HG03354 (cell line): ENCODE data around the gene FNDC1.
"Not testable (repeated sequence)": the region's sequence is repeated elsewhere in the genome, so short reads cannot be mapped to it uniquely, and the experiment has no call there.

Source experiments
- ATAC-seq: cut with Tn5 transposase; IDR thresholded peaks from one replicate; pipeline ENCODE4 v1.9.1; 2021; ENCODE audit warnings: mild to moderate bottlenecking; ENCODE audit not compliant: unreplicated experiment, poor library complexity, severe bottlenecking

The FNDC1 gene

GRCh38 chr6:159249752-159250151, 80.6 kb downstream of the FNDC1 start:
- ATAC-seq = no peak

DNA sequence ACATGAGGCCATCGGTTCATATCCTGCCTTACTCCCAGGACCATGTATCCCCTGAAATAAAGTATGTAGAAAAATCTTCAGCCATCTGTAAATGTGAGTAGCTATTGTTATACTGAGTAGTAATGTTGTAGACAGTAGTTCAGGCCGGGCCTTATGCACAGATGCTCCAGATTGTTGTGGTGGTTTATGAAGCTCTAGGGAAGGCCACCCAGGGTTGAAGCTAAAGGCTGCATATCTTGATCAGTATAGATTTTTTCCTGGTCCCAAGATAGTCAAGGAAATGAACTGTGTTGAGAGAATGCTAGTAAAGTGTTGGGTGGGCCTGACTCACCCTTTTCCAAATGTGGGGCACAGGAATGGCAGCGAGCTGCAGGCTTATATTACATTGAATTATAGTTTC, 81.4 kb downstream of the FNDC1 start:
- ATAC-seq = no peak

DNA sequence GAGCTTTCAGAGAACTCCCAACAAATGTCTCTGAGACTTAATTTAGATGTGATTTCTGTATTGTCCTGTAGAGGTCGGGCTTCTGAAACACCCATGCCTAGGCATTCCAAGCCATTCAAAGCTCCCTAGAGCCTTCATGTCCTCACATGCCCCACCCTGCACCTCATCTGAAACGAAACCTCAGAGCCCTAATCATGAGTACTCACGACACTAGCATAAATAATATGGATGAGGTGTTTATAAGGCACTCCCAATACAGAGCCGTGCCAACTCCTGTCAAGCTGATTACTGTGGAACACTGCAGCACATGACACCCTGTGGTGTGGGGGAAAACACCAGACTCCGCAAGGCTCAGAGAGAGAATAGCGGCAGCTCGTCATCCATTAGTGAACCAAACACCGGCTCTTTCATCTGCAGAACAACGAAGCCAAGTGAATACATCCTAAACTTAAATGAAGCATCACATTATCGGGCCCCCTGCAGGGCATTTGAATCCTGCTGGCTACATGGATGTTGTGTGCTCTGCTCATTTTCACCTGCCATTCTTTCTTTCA, 83.8 kb downstream of the FNDC1 start:
- ATAC-seq = no peak

GRCh38 chr6:159254186-159254585, 85.0 kb downstream of the FNDC1 start:
- no peak for ATAC-seq

DNA sequence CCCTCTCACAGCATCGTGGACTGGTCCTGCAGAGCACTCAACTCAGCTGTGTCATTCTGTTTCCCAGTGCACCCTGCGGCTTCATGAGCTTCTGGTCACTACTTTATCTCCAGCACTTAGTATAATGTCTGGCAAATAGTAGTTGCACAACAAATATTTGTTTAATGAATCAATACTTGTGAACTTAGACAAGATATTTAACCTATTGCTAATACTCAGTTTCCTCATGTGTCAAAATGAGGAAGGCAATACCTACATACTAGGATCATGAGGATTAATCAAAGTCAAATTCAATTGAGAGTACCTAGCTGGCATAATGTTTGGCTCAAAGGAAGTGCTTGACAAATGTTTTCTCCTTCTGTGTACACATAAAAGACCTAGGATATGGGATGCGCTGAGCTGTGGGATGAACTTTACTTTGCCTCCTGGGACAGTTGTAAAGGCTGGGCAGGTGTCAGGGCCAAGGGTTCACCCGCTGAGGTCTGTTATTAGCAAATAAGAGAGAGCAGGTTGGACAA, 86.3 kb downstream of the FNDC1 start:
- no peak for ATAC-seq

GRCh38 chr6:159256128-159256527, 86.9 kb downstream of the FNDC1 start:
- no peak for ATAC-seq

DNA sequence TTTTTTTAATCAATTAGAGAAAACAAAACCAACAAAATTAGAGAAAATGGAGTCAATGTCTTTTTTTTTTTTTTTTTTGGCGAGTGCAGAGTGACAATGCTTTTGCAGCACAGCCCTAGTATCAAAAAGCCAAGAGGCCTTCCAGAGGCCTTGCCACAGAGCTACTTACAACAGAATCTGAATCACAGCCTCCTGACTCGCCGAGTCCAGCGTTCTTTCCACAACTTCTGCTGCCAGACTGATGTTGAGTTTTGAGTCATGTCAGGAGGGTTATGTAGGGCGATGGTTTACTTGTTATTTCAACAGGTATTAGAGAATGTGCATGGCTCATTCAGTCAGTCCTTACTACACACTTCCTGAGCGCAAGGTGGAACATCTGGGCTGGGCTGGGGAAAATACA, 88.6 kb downstream of the FNDC1 start:
- no peak for ATAC-seq

GRCh38 chr6:159259441-159260125, 90.4 kb downstream of the FNDC1 start:
- ATAC-seq = no peak

- no peak for ATAC-seq
Observed at GRCh38 chr6:159260208-159260607, 91.0 kb downstream of the FNDC1 start.

- no peak for ATAC-seq
Observed at GRCh38 chr6:159261995-159262394, 92.8 kb downstream of the FNDC1 start.

- ATAC-seq = no peak
Observed at GRCh38 chr6:159262586-159262985, 93.4 kb downstream of the FNDC1 start.

DNA sequence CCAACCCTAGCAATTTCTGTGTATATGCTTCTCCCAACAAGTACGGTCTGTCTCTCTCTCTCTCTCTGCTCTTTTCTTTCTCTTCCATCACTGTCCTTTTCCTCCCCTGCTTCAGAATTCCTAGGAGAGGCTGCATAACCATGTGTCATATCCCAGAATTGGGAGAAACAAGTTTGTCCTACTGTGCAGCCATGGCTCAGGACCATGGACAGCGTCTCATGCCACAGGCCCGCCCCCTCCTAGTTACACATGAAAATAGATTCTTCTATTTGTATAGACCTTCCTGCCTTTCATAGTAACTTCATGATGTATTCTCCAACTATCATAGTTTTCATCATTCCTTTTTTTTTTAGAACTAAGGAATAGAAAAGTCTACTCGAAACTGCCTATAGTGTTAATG, 98.0 kb downstream of the FNDC1 start:
- ATAC-seq = no peak

DNA sequence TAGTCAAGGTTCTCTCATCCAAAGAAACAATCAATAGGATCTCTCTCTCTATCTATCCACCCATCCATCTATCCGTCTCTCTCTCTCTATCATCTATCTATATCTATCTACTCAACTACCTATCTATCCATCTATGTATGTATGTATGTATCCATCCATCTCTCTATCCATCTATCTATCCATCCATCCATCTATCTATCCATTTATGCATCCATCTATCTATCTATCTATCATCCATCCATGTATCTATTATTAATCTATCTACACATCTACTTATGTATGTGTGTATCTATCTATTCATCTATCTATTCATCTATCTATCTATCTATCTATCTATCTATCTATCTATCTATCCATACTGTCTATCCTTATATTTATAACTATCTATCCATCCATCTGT, 99.3 kb downstream of the FNDC1 start:
- no peak for ATAC-seq

GRCh38 chr6:159271257-159271656, 102.1 kb downstream of the FNDC1 start:
- no peak for ATAC-seq

DNA sequence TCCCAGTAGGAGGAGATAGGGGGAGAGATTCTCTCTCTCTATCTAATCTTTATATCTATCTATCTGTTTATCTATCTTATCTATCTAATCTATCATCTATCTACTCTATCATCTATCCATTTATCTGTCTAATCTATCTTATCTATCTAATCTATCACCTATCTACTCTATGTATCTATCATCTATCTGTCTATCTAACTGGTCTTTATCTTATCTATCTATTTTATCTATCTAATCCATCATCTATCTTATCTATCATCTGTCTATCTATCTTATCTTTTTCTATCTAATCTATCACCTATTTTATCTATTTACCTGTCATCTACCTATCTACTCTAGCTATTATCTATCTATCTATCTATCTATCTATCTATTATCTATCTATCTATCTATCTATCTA, 109.4 kb downstream of the FNDC1 start:
- no peak for ATAC-seq

GRCh38 chr6:159279790-159280277, 110.6 kb downstream of the FNDC1 start:
- ATAC-seq = no peak

GRCh38 chr6:159282421-159282820, 113.2 kb downstream of the FNDC1 start:
- ATAC-seq = no peak

DNA sequence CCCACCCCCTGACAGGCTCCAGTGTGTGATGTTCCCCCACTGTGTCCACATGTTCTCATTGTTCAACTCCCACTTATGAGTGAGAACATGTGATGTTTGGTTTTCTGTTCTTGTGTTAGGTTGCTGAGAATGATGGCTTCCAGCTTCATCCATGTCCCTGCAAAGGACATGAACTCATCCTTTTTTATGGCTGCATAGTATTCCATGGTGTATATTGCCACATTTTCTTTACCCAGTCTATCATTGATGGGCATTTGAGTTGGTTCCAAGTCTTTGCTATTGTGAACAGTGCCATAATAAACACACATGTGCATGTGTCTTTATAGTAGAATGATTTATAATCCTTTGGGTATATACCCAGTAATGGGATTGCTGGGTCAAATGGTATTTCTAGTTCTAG, 115.5 kb downstream of the FNDC1 start:
- not testable (repeated sequence) for ATAC-seq

GRCh38 chr6:159298840-159299239, 129.6 kb downstream of the FNDC1 start:
- no peak for ATAC-seq

GRCh38 chr6:159299566-159299965, 130.4 kb downstream of the FNDC1 start:
- ATAC-seq = no peak

DNA sequence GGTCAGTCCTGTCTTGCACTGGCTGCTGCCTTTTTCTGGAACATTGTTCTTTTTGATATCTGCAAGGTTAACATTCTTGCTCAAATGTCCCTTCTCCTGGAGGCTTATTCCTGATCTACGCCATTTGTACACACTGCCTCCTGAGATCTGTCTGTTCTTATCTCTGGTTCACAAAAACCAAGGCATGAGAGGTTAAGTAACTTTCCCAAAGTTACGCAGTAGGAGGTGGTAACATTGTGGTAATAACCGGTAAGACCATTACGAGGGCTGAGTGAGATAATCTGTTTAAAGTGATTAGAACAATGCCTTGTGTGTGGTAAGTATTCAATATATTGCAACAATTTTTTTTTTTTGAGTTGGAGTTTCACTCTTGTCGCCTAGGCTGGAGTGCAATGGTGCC, 132.1 kb downstream of the FNDC1 start:
- ATAC-seq = no peak
